HepG2 (cell line): ENCODE results near the gene MAP3K5.

Source experiments
- BHLHE40 ChIP-seq: IDR thresholded peaks from 2 replicates; pipeline ENCODE4 v1.6.1; 2011; ENCODE audit warnings: low read length, improper control_type of control experiment
- FOXP1 ChIP-seq, 2 experiments: fragments of 450-650 bp in 1 of 2; IDR thresholded peaks; 2 replicates each; pipeline ENCODE4 v1.6.1; 2017 to 2018; ENCODE audit warnings: antibody characterized with exemption in 1 of 2
- MAFF ChIP-seq: IDR thresholded peaks from 2 replicates; pipeline ENCODE4 v1.6.1; 2011; ENCODE audit warnings: low read depth, low read length, improper control_type of control experiment
- SSRP1 ChIP-seq: IDR thresholded peaks from 2 replicates; pipeline ENCODE4 v1.6.1; 2016; ENCODE audit warnings: control low read depth
- ZNF549 ChIP-seq: sonication (generic); formaldehyde crosslinking; IDR thresholded peaks from 2 replicates; pipeline ENCODE4 v1.5.0; 2020; ENCODE audit warnings: missing genetic modification reagents
- TF ChIP-seq, protein P1 (sequence below), 2 experiments: sonication (generic) in 1 of 2; formaldehyde crosslinking in 1 of 2; IDR thresholded peaks; 2 replicates each; pipeline versions ENCODE4 v1.4.0 to v1.6.1; 2018 to 2020; ENCODE audit warnings: missing genetic modification reagents in 2 of 2, borderline replicate concordance in 1 of 2, low read depth in 1 of 2, mild to moderate bottlenecking in 1 of 2, missing biosample characterization in 1 of 2
- TF ChIP-seq, protein P2 (sequence below), 2 experiments: sonication (generic) in 1 of 2; formaldehyde crosslinking in 1 of 2; IDR thresholded peaks; 2 replicates each; pipeline versions ENCODE4 v1.5.1 to v1.6.1; 2011 to 2020; ENCODE audit warnings: borderline replicate concordance in 1 of 2, low read depth in 1 of 2, low read length in 1 of 2, mild to moderate bottlenecking in 1 of 2, missing genetic modification reagents in 1 of 2, moderate library complexity in 1 of 2
- TF ChIP-seq, protein P3 (sequence below): sonication (generic); formaldehyde crosslinking; IDR thresholded peaks from 2 replicates; pipeline ENCODE4 v1.4.0; 2020; ENCODE audit warnings: mild to moderate bottlenecking, missing genetic modification reagents

DNA sequence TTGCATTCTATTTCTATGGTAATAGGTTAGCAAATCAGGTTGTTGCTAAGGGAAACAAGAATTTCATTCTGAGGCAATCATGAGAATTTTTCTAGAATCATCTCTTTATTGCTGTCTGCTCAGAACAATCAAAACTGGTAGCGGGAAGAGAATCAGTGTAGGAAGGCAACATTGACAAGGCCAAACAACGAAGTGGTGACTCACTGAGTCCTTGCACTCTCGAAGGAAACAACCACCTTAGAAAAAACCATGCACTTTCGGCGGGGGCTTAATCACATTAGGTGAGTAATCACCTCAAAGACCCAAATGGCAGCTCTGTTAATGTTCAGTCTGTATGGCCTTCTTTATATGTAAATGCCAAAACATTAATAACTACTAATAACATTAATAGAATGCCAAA, 163.3 kb downstream of the MAP3K5 start:
- TF ChIP-seq, protein P1, sequence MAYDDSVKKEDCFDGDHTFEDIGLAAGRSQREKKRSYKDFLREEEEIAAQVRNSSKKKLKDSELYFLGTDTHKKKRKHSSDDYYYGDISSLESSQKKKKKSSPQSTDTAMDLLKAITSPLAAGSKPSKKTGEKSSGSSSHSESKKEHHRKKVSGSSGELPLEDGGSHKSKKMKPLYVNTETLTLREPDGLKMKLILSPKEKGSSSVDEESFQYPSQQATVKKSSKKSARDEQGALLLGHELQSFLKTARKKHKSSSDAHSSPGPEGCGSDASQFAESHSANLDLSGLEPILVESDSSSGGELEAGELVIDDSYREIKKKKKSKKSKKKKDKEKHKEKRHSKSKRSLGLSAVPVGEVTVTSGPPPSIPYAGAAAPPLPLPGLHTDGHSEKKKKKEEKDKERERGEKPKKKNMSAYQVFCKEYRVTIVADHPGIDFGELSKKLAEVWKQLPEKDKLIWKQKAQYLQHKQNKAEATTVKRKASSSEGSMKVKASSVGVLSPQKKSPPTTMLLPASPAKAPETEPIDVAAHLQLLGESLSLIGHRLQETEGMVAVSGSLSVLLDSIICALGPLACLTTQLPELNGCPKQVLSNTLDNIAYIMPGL (CRISPR knock-in tag; IDR thresholded peaks at IDR 0.05; ENCODE audit: borderline replicate concordance in 1 of 2, low read depth in 1 of 2), result no peak
- TF ChIP-seq, protein P2, sequence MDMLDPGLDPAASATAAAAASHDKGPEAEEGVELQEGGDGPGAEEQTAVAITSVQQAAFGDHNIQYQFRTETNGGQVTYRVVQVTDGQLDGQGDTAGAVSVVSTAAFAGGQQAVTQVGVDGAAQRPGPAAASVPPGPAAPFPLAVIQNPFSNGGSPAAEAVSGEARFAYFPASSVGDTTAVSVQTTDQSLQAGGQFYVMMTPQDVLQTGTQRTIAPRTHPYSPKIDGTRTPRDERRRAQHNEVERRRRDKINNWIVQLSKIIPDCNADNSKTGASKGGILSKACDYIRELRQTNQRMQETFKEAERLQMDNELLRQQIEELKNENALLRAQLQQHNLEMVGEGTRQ (IDR thresholded peaks at IDR 0.05; ENCODE audit: low read depth, low read length), result no peak
- TF ChIP-seq, protein P2 (CRISPR knock-in tag; IDR thresholded peaks at IDR 0.05; ENCODE audit: borderline replicate concordance), result no peak
- no peak for TF ChIP-seq BHLHE40
- TF ChIP-seq ZNF549 (CRISPR knock-in tag), result no peak
- no peak for TF ChIP-seq FOXP1 (IDR thresholded peaks at IDR 0.05)
- TF ChIP-seq FOXP1 (CRISPR knock-in tag; IDR thresholded peaks at IDR 0.05), result no peak
- no peak for TF ChIP-seq MAFF
- TF ChIP-seq, protein P3, sequence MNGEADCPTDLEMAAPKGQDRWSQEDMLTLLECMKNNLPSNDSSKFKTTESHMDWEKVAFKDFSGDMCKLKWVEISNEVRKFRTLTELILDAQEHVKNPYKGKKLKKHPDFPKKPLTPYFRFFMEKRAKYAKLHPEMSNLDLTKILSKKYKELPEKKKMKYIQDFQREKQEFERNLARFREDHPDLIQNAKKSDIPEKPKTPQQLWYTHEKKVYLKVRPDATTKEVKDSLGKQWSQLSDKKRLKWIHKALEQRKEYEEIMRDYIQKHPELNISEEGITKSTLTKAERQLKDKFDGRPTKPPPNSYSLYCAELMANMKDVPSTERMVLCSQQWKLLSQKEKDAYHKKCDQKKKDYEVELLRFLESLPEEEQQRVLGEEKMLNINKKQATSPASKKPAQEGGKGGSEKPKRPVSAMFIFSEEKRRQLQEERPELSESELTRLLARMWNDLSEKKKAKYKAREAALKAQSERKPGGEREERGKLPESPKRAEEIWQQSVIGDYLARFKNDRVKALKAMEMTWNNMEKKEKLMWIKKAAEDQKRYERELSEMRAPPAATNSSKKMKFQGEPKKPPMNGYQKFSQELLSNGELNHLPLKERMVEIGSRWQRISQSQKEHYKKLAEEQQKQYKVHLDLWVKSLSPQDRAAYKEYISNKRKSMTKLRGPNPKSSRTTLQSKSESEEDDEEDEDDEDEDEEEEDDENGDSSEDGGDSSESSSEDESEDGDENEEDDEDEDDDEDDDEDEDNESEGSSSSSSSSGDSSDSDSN (CRISPR knock-in tag), result no peak
- TF ChIP-seq SSRP1 (CRISPR knock-in tag), result no peak
